ENCODE data around the gene GPR34. TPM values are rescaled to one million over a fixed set of nuclear protein-coding genes. Genes with fewer than 3 reads are reported as not detected.
"Not testable (repeated sequence)": the region's sequence is repeated elsewhere in the genome, so short reads cannot be mapped to it uniquely, and the experiment has no call there.

GPR34 gene
- not detected in 2 replicates for total RNA-seq
- total RNA-seq (2013): 0.58 TPM
- 0.21 TPM in 1 of 2 replicates, not detected in the other for polyA plus RNA-seq
- 0.14 TPM in 1 of 2 replicates, not detected in the other for polyA minus RNA-seq

GRCh38 chrX:41688835-41689234 lies at the start of gene GPR34:
Gene GPR34 (plus strand): TSS chrX:41688973. CDS start chrX:41695634, 6,661 bp downstream.
- peaks cover 50% of the 10 kb centered on the region for H3K4me1 Mint-ChIP-seq
- WGBS (ENCODE audit: insufficient coverage): no CpG with 5 or more reads among the region's 8 CpGs

DNA sequence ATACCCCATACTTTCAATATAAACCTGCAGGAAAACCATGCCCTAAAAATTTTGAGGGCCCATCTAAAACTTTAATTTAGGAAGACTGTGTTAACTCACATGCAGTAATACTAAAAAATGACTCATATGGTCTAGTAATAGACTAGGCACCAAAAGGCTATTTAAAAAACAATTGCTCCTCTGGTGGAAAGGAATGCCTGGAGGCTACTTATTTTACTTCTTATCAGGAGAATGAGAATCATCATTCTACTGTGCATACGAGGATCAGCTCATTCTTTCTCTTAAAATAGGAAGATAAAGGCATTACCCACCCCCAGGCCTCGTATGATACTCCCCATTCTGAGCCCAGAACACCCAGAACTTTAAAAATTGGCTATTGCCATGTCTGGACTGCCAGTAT lies 42.6 kb upstream of the GPR34 start:
- H3K4me2 ChIP-seq (replicated peaks; ENCODE audit: low read depth, low read length, poor library complexity, severe bottlenecking); H2AFZ ChIP-seq (ENCODE audit: insufficient read depth, low read depth, low read length, poor library complexity, severe bottlenecking); H3K27ac Mint-ChIP-seq; H3K79me2 ChIP-seq (ENCODE audit: control insufficient read depth, insufficient read depth, low read length); CTCF ChIA-PET; H3K9ac ChIP-seq (ENCODE audit: low read length); POLR2A ChIA-PET; H3K36me3 ChIP-seq (replicated peaks in 1 of 2; ENCODE audit: control extremely low read depth in 1 of 2, control insufficient read depth in 1 of 2, extremely low read depth in 1 of 2, insufficient read depth in 2 of 2, low read length in 1 of 2); H3K27ac ChIP-seq (ENCODE audit: low read length in 2 of 2); H3K4me1 ChIP-seq (ENCODE audit: control insufficient read depth in 2 of 2, insufficient read depth in 2 of 2, low read length in 2 of 2); intact Hi-C loops (cut with micrococcal nuclease); DNase-seq; H3K27me3 Mint-ChIP-seq; H3K4me3 Mint-ChIP-seq; H4K20me1 ChIP-seq (ENCODE audit: control insufficient read depth, insufficient read depth, low read length, poor library complexity, severe bottlenecking); H3K27me3 ChIP-seq (replicated peaks in 1 of 4; ENCODE audit: control extremely low read depth in 1 of 4, control insufficient read depth in 3 of 4, insufficient read depth in 4 of 4, low read length in 3 of 4); H3K4me3 ChIP-seq (ENCODE audit: control extremely low read depth in 1 of 5, extremely low read depth in 1 of 5, insufficient read depth in 1 of 5, low read depth in 2 of 5, low read length in 4 of 5); H3K9me3 Mint-ChIP-seq (ENCODE audit: insufficient read depth); ATAC-seq (ENCODE audit: low read depth); H3K4me1 Mint-ChIP-seq; H3K9me3 ChIP-seq (ENCODE audit: control extremely low read depth in 1 of 3, control insufficient read depth in 2 of 3, insufficient read depth in 1 of 3, low read length in 2 of 3): not testable (repeated sequence)
- WGBS (ENCODE audit: insufficient coverage): no CpG with 5 or more reads among the region's 2 CpGs

More at GRCh38 chrX:41688835-41689234, at the start of gene GPR34:
- intact Hi-C loops (cut with micrococcal nuclease): no loop called here
- ChIA-PET POLR2A (no interaction called here), CTCF (no interaction called here)
- H3K4me1 ChIP-seq (ENCODE audit: control insufficient read depth in 2 of 2, insufficient read depth in 2 of 2, low read length in 2 of 2): peaks cover 34 to 40% of the 10 kb centered on the region in 2 donors
- no peaks in the 10 kb centered on the region for H3K9me3 ChIP-seq (ENCODE audit: control extremely low read depth in 1 of 3, control insufficient read depth in 2 of 3, insufficient read depth in 1 of 3, low read length in 2 of 3)
- no peak within 1 kb of the TSS for H3K4me3 ChIP-seq (ENCODE audit: control extremely low read depth in 1 of 5, extremely low read depth in 1 of 5, insufficient read depth in 1 of 5, low read depth in 2 of 5, low read length in 4 of 5)
- no peak within 1 kb of the TSS for H3K4me3 Mint-ChIP-seq
- no peaks in the 10 kb centered on the region for H3K27me3 ChIP-seq (replicated peaks in 1 of 4; ENCODE audit: control extremely low read depth in 1 of 4, control insufficient read depth in 3 of 4, insufficient read depth in 4 of 4, low read length in 3 of 4)
- H4K20me1 ChIP-seq (ENCODE audit: control insufficient read depth, insufficient read depth, low read length, poor library complexity, severe bottlenecking): no peaks in the 10 kb centered on the region
- H3K9ac ChIP-seq (ENCODE audit: low read length): no peak within 1 kb of the TSS
- H3K27me3 Mint-ChIP-seq: no peaks in the 10 kb centered on the region
- no peaks in the 10 kb centered on the region for H3K79me2 ChIP-seq (ENCODE audit: control insufficient read depth, insufficient read depth, low read length)
- no peaks in the 10 kb centered on the region for H3K36me3 ChIP-seq (replicated peaks in 1 of 2; ENCODE audit: control extremely low read depth in 1 of 2, control insufficient read depth in 1 of 2, extremely low read depth in 1 of 2, insufficient read depth in 2 of 2, low read length in 1 of 2)
- no peak within 1 kb of the TSS for H3K4me2 ChIP-seq (replicated peaks; ENCODE audit: low read depth, low read length, poor library complexity, severe bottlenecking)
- H3K27ac ChIP-seq (ENCODE audit: low read length in 2 of 2): no peak within 1 kb of the TSS
- TF ChIP-seq EZH2 (IDR thresholded peaks at IDR 0.05; ENCODE audit: borderline replicate concordance, insufficient read depth, low read depth, low read length, poor library complexity, severe bottlenecking): no peak
- TF ChIP-seq, protein P1, sequence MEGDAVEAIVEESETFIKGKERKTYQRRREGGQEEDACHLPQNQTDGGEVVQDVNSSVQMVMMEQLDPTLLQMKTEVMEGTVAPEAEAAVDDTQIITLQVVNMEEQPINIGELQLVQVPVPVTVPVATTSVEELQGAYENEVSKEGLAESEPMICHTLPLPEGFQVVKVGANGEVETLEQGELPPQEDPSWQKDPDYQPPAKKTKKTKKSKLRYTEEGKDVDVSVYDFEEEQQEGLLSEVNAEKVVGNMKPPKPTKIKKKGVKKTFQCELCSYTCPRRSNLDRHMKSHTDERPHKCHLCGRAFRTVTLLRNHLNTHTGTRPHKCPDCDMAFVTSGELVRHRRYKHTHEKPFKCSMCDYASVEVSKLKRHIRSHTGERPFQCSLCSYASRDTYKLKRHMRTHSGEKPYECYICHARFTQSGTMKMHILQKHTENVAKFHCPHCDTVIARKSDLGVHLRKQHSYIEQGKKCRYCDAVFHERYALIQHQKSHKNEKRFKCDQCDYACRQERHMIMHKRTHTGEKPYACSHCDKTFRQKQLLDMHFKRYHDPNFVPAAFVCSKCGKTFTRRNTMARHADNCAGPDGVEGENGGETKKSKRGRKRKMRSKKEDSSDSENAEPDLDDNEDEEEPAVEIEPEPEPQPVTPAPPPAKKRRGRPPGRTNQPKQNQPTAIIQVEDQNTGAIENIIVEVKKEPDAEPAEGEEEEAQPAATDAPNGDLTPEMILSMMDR (IDR thresholded peaks at IDR 0.05): no peak
- H2AFZ ChIP-seq (ENCODE audit: insufficient read depth, low read depth, low read length, poor library complexity, severe bottlenecking): no peak within 1 kb of the TSS
- no peak within 1 kb of the TSS for H3K27ac Mint-ChIP-seq
- ATAC-seq (ENCODE audit: low read depth) (no peak), DNase-seq (no peak)
- no peaks in the 10 kb centered on the region for H3K9me3 Mint-ChIP-seq (ENCODE audit: insufficient read depth)

Data from B cell (primary cell).